Spinal cord (tissue), 10 donors: ENCODE results near the gene PCSK6. TPM values are rescaled to one million over a fixed set of nuclear protein-coding genes. Genes with fewer than 3 reads are reported as not detected.
A peak's percentile ranks its signal among the peaks of the same experiment; 100 is the strongest.
"Not testable (repeated sequence)": the region's sequence is repeated elsewhere in the genome, so short reads cannot be mapped to it uniquely, and the experiment has no call there.

Experiments
- DNase-seq, 6 donors: peaks; one replicate each; pipeline versions ENCODE4 v3.0.0 to v3.0.0-alpha.2; 2013 to 2015; ENCODE audit warnings: low spot score in 6 of 6, low read depth in 4 of 6
- H3K27ac ChIP-seq: one replicate; pipeline ENCODE4 v1.5.1; 2013; ENCODE audit warnings: low read depth, low read length, control low read depth
- H3K27me3 ChIP-seq: one replicate; pipeline ENCODE4 v1.6.1; 2013; ENCODE audit warnings: low read length; ENCODE audit not compliant: control insufficient read depth, insufficient read depth
- H3K36me3 ChIP-seq: one replicate; pipeline ENCODE4 v1.6.1; 2013; ENCODE audit warnings: low read length; ENCODE audit not compliant: control insufficient read depth, insufficient read depth
- H3K4me1 ChIP-seq: one replicate; pipeline ENCODE4 v1.6.1; 2013; ENCODE audit warnings: low read length; ENCODE audit not compliant: control insufficient read depth, insufficient read depth
- H3K4me3 ChIP-seq: one replicate; pipeline ENCODE4 v1.5.1; 2013; ENCODE audit warnings: low read depth, low read length, control low read depth
- H3K9me3 ChIP-seq: one replicate; pipeline ENCODE4 v1.6.1; 2013; ENCODE audit warnings: low read length; ENCODE audit not compliant: control insufficient read depth, insufficient read depth
- WGBS: methylation state at CpG from one replicate; pipeline ENCODE4 v1.1.5; 2013; ENCODE audit warnings: missing lambda C conversion rate; ENCODE audit not compliant: insufficient coverage; 5-methylcytosine and 5-hydroxymethylcytosine counted together
- polyA plus RNA-seq, 2 donors: library from polyadenylated mRNA; unstranded; fragments of 120-200 nt; gene quantifications; one replicate each; pipeline ENCODE4 v1.2.1, GENCODE V29; 2013; ENCODE audit not compliant: insufficient read length in 2 of 2
- total RNA-seq, 2 donors: library from RNA; depleted of rRNA in 1 of 2; stranded (reverse); fragments of 120-200 nt in 1 of 2; fragments of >200 nt in 1 of 2; gene quantifications; one replicate each; pipeline versions ENCODE4 v1.2.3 to v1.2.4, GENCODE V29; 2013 to 2014
- donor health status: healthy.

Gene PCSK6
- total and polyA plus RNA-seq, 4 donors = 8.6 to 14.3 (median 11.7) TPM

DNA sequence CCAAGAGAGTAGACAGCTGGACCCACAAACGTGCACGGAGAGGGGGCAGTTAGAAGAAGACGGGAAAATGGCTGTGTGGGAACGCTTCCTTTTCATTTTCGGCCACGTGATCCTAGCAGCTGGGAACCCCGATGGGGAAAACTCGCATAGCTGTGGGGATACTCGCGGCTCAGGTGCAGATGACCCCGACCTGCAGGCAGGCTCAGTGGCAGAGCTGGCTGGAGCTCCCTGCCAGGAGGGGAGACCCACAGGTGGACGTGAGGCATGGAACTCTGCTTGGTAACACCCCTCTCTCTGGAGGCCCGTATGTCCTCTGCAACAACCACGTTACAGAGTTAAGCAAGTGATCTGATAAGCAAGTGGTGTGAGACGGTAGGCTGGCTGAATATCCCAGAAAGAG, 109.9 kb downstream of the PCSK6 start:
- no peak overlapping the region for H3K27ac ChIP-seq
- H3K4me1 ChIP-seq = peaks cover 13% of the 10 kb centered on the region
- 83% methylated on average over 14 of the region's 15 CpGs for WGBS
- no peaks in the 10 kb centered on the region for H3K9me3 ChIP-seq
- H3K36me3 ChIP-seq = no peaks in the 10 kb centered on the region
- DNase-seq = no peak
- H3K27me3 ChIP-seq = no peaks in the 10 kb centered on the region
- H3K4me3 ChIP-seq = no peak overlapping the region

DNA sequence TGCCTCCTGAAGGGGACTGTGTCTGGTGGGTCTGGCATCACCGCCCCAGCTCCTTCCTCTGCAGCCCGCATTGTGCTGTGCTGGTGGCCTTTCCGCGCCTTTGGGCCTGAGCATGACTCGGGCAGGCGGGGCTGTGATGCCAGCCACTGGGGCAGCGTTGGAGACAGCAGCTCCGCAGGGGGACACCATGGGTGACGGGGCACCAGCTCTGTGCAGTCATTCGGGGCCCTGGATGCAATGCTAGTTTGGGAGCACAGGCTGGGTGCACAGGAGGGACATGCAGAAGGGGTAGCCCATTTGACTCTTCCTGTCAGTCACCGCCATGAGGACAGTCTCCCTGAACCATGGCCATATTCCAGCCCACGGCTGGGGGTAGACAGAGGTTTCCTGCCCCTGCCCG, 110.6 kb downstream of the PCSK6 start:
- Histone ChIP-seq H3K36me3 (no peaks in the 10 kb centered on the region), H3K27me3 (no peaks in the 10 kb centered on the region), H3K4me1 (peaks cover 13% of the 10 kb centered on the region), H3K4me3 (no peak overlapping the region), H3K9me3 (no peaks in the 10 kb centered on the region), H3K27ac (no peak overlapping the region)
- 96% methylated on average over 13 of the region's 13 CpGs for WGBS
- no peak for DNase-seq

DNA sequence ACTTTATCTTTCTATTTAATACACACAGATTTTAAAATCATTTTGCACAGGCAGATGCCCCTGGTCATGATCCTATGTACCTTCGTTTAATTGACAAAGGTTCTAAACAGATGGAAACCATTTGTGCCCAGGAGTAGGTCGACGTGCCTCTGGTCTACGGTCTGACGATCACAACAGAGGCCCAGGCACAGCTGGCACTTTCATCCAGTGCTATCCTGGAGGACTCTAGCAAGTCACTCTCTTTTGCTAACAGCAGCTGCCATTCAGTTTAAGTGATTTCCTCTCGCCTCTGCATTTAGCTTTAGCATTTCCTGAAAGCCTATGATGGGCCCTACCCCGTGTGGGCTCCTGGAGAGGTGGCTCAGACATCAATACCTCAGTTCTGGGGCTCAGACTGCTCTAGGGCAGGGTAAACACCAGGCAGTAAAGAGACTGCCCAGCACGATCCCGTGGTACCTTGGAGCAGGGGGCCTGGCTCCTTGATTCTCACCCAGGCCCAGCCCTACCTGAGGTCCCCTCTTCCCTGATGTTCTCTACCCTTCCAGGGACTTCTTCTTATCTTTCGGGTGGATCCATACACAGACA, 111.2 kb downstream of the PCSK6 start:
- no peaks in the 10 kb centered on the region for H3K36me3 ChIP-seq
- H3K4me1 ChIP-seq = peaks cover 14% of the 10 kb centered on the region
- H3K9me3 ChIP-seq = no peaks in the 10 kb centered on the region
- H3K27me3 ChIP-seq = no peaks in the 10 kb centered on the region
- DNase-seq = no peak
- H3K4me3 ChIP-seq = no peak overlapping the region
- WGBS = 62% methylated on average over 10 of the region's 10 CpGs
- no peak overlapping the region for H3K27ac ChIP-seq

DNA sequence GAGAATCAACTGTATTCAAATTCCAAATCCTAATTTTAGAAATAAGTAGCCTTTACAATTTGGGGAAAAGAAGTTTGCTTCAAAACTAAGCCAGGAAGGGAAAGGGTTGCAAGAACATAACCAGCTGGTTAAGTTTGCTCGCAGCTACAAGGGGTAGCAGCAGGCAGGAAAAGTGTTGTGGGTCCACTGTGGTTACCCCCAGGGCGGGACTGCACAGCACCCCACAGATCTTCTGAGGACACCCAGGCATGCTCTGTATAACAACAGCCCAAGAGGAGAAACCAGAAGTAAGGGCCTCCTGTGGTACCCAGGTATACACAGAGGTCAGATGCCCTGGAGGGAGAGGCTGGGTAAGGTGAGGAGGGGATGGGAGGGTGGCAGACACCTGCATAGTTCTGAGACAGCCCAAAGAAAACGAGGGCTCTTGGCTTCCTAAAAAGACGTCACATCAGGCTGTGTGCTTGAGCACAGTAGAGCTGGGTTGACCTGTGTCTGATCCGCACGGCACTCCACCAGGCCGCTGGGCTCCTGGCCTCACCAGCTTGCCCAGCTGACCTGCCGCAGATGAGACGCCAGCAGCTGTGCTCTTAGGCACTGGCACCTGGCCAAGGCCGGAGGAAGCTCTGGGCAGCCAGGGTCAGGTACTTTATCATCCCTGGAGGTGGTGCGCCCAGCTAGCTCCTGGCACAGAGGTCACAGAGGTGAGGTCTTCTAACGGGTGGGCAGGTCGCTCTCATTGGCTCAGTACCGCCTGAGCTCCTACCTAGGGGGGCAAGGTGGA, 112.7 kb downstream of the PCSK6 start:
- Histone ChIP-seq H3K36me3 (no peaks in the 10 kb centered on the region), H3K27ac (no peak overlapping the region), H3K4me1 (peaks cover 19% of the 10 kb centered on the region), H3K4me3 (no peak overlapping the region), H3K27me3 (peaks cover 3% of the 10 kb centered on the region), H3K9me3 (no peaks in the 10 kb centered on the region)
- WGBS = 86% methylated on average over 11 of the region's 14 CpGs
- DNase-seq = no peak

DNA sequence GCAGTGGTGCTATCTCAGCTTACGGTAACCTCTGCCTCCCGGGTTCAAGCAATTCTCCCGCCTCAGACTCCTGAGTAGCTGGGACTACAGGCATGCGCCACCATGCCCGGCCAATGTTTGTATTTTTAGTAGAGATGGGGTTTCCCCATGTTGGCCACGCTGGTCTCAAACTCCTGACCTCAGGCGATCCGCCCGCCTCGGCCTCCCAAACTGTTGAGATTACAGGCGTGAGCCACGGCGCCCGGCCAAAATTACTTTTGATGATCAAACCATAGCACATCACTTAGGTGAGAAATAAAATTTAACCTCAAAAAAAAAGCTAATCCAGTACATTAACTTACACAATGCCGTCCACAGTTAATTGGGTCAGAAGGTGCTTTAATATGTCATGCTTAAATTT, 114.5 kb downstream of the PCSK6 start:
- H3K27me3 ChIP-seq, H3K4me3 ChIP-seq, DNase-seq, H3K9me3 ChIP-seq, H3K36me3 ChIP-seq, H3K27ac ChIP-seq: not testable (repeated sequence)
- 90% methylated on average over 6 of the region's 15 CpGs for WGBS
- H3K4me1 ChIP-seq = peaks cover 24% of the 10 kb centered on the region

DNA sequence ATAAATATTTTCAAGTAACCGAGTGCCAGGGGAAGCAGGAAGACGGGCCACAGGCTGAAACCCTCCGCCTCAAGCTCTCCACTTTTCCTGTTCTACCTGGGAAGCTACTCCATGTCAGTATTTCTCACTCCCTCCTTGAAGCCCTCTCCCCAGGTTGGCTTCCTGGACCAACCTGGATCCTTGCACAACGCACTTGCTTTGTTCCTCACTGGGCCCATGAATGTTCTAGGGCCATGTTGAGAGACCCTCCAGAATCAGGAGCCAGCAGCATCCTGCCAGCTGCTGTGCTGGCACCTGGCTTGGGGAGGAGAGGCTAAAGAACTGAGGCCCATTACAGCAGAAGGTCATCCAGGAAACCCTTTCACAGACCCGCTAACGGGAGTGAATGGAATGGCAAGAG, 115.2 kb downstream of the PCSK6 start:
- Histone ChIP-seq H3K36me3 (peaks cover 2% of the 10 kb centered on the region), H3K4me3 (no peak overlapping the region)
- 96% methylated on average over 6 of the region's 6 CpGs for WGBS

DNA sequence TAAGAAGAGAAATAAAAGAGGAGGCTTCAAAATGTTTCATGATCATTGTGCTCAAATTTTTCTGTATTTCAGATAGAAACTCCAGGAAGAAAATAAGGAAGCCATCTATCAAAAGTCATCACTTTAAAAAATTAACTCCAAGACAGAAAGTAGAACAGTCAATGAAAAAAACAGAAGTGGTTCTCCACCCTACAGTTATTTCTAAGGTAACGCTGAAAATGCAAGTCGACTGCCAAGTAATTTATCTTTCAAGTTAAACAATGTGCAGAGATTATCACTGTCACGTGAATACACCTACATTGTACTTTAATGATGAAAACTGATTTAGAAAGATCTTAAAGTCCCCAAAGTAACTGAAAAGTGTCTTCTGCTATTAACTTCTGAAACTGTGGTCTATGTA, 115.9 kb downstream of the PCSK6 start:
- H3K4me1 ChIP-seq = peaks cover 34% of the 10 kb centered on the region
- no peak overlapping the region for H3K27ac ChIP-seq
- no peak for DNase-seq
- no CpG with 5 or more reads among the region's 3 CpGs for WGBS
- peaks cover 3% of the 10 kb centered on the region for H3K27me3 ChIP-seq
- H3K4me3 ChIP-seq = no peak overlapping the region
- H3K9me3 ChIP-seq = no peaks in the 10 kb centered on the region
- H3K36me3 ChIP-seq = peaks cover 3% of the 10 kb centered on the region

More for the DNA sequence above, 115.2 kb downstream of the PCSK6 start:
- no peaks in the 10 kb centered on the region for H3K9me3 ChIP-seq
- DNase-seq = no peak
- H3K4me1 ChIP-seq = peaks cover 26% of the 10 kb centered on the region
- no peak overlapping the region for H3K27ac ChIP-seq
- peaks cover 3% of the 10 kb centered on the region for H3K27me3 ChIP-seq

DNA sequence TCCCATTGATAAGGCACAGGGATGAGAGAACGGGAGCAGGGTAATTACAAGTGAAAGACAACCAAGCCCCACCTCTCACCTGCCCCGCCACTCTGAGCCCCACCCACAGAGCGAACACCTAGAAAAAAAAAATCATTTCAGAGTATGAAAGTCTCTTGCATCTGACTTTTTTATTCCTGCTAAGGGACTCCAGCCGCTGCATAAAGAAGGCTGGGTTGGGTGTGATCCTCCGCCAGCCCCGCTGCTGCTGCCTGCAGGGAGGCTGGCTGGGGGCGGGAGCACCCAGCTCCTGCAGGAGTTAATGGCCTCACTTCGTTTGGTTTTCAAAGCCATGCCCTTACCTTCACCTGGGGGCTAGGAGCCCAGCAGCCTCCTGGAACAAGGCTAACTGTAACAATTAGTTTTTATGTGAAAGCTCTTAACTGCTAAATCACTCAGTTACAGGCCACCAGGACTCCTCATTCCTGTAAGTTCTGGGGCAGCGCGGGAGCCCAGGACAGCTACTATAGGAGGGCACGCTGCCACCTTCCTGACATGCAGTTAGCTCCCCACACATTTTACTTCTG, 116.5 kb downstream of the PCSK6 start:
- peaks cover 7% of the 10 kb centered on the region for H3K36me3 ChIP-seq
- peaks cover 38% of the 10 kb centered on the region for H3K4me1 ChIP-seq
- 35% methylated on average over 4 of the region's 11 CpGs for WGBS
- H3K9me3 ChIP-seq = no peaks in the 10 kb centered on the region
- H3K27me3 ChIP-seq = peaks cover 3% of the 10 kb centered on the region
- H3K4me3 ChIP-seq = no peak overlapping the region
- DNase-seq = no peak
- H3K27ac ChIP-seq = no peak overlapping the region

DNA sequence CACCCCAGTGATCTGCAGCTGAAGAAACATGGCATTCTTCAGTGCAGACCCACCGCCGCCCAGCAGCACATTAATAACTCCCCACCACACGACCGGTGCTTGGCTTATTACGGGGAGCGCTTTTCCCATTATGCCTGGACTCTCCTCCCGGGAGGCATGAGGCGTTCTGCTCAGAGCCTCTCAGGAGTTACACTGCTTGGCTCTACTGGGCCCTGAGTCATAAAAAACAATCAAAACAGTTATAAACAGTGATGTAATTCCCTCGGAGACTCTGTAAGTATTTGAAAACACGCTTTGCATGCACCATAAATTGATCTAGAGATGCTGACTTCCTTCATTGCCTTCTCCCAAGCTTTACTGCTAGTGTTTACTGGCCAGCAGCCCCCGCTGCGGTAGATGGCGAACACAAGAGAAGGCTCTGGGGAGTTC, 117.3 kb downstream of the PCSK6 start:
- WGBS = 37% methylated on average over 6 of the region's 13 CpGs
- Histone ChIP-seq H3K27me3 (peaks cover 3% of the 10 kb centered on the region), H3K27ac (no peak overlapping the region), H3K36me3 (peaks cover 7% of the 10 kb centered on the region), H3K9me3 (no peaks in the 10 kb centered on the region), H3K4me1 (peaks cover 40% of the 10 kb centered on the region), H3K4me3 (no peak overlapping the region)
- DNase-seq = peak in 2 of 6 donors; percentile 54 to 70

DNA sequence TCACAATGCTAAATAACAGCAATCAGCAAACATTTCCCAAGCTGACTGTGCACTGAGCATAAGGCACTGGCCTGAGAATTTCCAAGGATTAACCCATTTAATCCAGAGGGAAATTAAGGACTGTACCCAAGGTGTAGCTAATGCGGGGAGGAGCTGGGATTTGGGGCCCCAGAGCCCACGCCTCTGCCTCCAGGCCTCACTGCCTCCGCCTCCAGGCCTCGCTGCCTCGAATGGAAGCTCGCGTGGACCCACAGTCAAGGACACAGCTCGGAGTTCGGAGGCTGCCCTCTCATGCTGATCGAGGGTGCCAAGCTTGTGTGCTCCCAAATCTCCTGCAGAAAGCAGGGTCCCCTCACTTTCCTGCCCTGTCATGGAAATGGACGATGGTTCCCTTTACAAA, 118.0 kb downstream of the PCSK6 start:
- no peak for DNase-seq
- H3K36me3 ChIP-seq = peaks cover 7% of the 10 kb centered on the region
- peaks cover 3% of the 10 kb centered on the region for H3K27me3 ChIP-seq
- H3K4me1 ChIP-seq = peaks cover 40% of the 10 kb centered on the region
- 96% methylated on average over 10 of the region's 11 CpGs for WGBS
- H3K9me3 ChIP-seq = no peaks in the 10 kb centered on the region
- H3K4me3 ChIP-seq = no peak overlapping the region
- H3K27ac ChIP-seq = no peak overlapping the region
